Activated T-cell treated with anti-CD3 and anti-CD28 coated beads, Interleukin-2, amount 50 U/mL, for 72 hours (primary cell): ENCODE measurements around the gene SULT1E1. TPM values are rescaled to one million over a fixed set of nuclear protein-coding genes. Genes with fewer than 3 reads are reported as not detected.
"Not testable (repeated sequence)": the region's sequence is repeated elsewhere in the genome, so short reads cannot be mapped to it uniquely, and the experiment has no call there.

Experiments
- ATAC-seq, 2 donors: fragments of 150-1000 bp; cut with Tn5 transposase; replicated peaks in 1 of 2; 2 replicates each; pipeline ENCODE4 v1.10.0; 2021; ENCODE audit warnings: moderate library complexity in 2 of 2, mild to moderate bottlenecking in 1 of 2
- DNase-seq, 2 donors: peaks; one replicate each; pipeline ENCODE4 v3.0.0; 2021 to 2022; ENCODE audit warnings: mixed read lengths in 1 of 2
- H3K27ac Mint-ChIP-seq: one replicate; pipeline ENCODE4 v1.8.0; 2022; ENCODE audit warnings: mild to moderate bottlenecking, moderate library complexity, mixed read lengths
- H3K27me3 Mint-ChIP-seq: one replicate; pipeline ENCODE4 v1.8.0; 2022; ENCODE audit warnings: low read depth, mixed read lengths
- H3K36me3 Mint-ChIP-seq, 2 donors: one replicate each; pipeline ENCODE4 v1.8.0; 2022; ENCODE audit warnings: mixed read lengths in 2 of 2, mild to moderate bottlenecking in 1 of 2; ENCODE audit not compliant: insufficient read depth in 2 of 2
- H3K4me1 Mint-ChIP-seq: one replicate; pipeline ENCODE4 v1.8.0; 2022; ENCODE audit warnings: low read depth, mixed read lengths
- H3K4me3 Mint-ChIP-seq, 2 donors: one replicate each; pipeline ENCODE4 v1.8.0; 2022; ENCODE audit warnings: mild to moderate bottlenecking in 2 of 2, mixed read lengths in 2 of 2, moderate library complexity in 2 of 2
- H3K9me3 Mint-ChIP-seq, 2 donors: one replicate each; pipeline ENCODE4 v1.8.0; 2022; ENCODE audit warnings: mixed read lengths in 2 of 2
- total RNA-seq, 2 donors: library from RNA; stranded (reverse); gene quantifications; one replicate each; pipeline ENCODE4 v1.2.3, GENCODE V29; 2022

The SULT1E1 gene
- total RNA-seq, 2 donors from 2014 or later, result not detected

GRCh38 chr4:69832326-69833030 is 27.5 kb downstream of the SULT1E1 start:
- Mint-ChIP-seq H3K4me1 (peaks cover 18% of the 10 kb centered on the region), H3K4me3 (no peak overlapping the region), H3K9me3 (no peaks in the 10 kb centered on the region), H3K27ac (no peak overlapping the region), H3K36me3 (no peaks in the 10 kb centered on the region), H3K27me3 (no peaks in the 10 kb centered on the region)
- no peak for DNase-seq
- no peak for ATAC-seq

DNA sequence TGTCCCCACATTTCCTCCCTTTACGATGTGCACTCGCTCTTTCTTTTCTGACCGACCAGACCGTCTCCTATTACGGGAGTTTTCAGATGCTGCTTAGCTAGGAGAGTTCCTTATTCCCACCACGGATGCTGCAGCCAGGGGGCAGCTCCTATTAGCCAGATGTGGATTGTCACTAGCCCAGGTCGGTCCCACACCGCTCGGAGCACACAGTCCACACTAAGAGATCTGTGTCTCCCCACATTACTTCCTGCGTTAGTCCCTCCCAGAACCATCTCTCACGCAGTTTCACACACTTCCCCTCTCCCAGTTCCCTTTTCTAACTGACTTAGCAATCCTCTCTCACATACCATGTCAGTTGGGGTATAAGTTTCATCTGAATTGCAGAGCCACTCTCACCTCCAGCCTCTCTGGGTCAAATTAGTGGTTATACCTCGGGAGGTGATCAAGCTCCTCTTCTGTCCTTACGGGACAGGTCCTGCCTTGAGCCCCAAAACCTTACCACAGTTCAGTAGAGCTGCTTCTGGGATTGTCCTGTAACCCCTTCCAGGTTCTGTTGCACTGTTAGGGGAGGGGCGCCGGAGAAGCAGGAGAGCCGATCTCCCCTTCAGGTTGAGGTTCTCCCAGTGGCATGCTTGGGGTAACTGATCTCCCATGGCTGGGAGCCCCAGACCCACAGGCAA is 28.2 kb downstream of the SULT1E1 start:
- peaks cover 18% of the 10 kb centered on the region for H3K4me1 Mint-ChIP-seq
- no peaks in the 10 kb centered on the region for H3K9me3 Mint-ChIP-seq
- peak overlapping the region; percentile 82 to 84 for H3K4me3 Mint-ChIP-seq
- no peak for DNase-seq
- H3K27ac Mint-ChIP-seq, result no peak overlapping the region
- ATAC-seq, result peak; percentile 39 to 56
- no peaks in the 10 kb centered on the region for H3K27me3 Mint-ChIP-seq
- H3K36me3 Mint-ChIP-seq, result no peaks in the 10 kb centered on the region

GRCh38 chr4:69831270-69831627 is 28.7 kb downstream of the SULT1E1 start:
- no peaks in the 10 kb centered on the region for H3K36me3 Mint-ChIP-seq
- no peaks in the 10 kb centered on the region for H3K27me3 Mint-ChIP-seq
- no peak for DNase-seq
- H3K4me1 Mint-ChIP-seq, result peaks cover 18% of the 10 kb centered on the region
- no peak for ATAC-seq
- H3K27ac Mint-ChIP-seq, result no peak overlapping the region
- H3K9me3 Mint-ChIP-seq, result no peaks in the 10 kb centered on the region
- H3K4me3 Mint-ChIP-seq, result peak overlapping the region; percentile 82 to 84

GRCh38 chr4:69830560-69831269 is 29.2 kb downstream of the SULT1E1 start:
- DNase-seq (no peak), ATAC-seq (peak in 1 of 2 donors; percentile 26)
- no peaks in the 10 kb centered on the region for H3K27me3 Mint-ChIP-seq

DNA sequence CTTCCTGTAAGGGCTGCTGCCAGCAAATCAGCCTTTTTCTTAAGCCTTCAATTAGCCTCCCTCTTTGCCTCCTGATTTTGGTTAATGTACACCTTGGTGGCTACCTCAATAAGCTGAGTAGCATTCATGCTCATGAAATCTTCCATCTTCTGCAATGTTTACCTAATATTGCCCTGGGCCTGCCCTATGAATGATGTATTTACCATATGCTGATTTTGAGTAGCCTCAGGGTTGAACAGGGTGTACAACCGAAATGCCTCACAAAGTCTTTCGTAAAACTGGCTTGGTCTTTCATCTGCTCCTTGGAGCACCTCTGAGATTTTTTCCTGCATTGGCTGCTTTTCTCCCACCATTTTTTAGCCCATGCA is 29.8 kb downstream of the SULT1E1 start:
- Mint-ChIP-seq H3K9me3 (no peaks in the 10 kb centered on the region), H3K36me3 (no peaks in the 10 kb centered on the region), H3K27me3 (no peaks in the 10 kb centered on the region), H3K27ac (no peak overlapping the region), H3K4me1 (peaks cover 18% of the 10 kb centered on the region), H3K4me3 (no peak overlapping the region)
- no peak for ATAC-seq
- DNase-seq, result no peak

More at GRCh38 chr4:69830560-69831269, 29.2 kb downstream of the SULT1E1 start:
- Mint-ChIP-seq H3K9me3 (no peaks in the 10 kb centered on the region), H3K4me3 (no peak overlapping the region), H3K27ac (no peak overlapping the region), H3K4me1 (peaks cover 18% of the 10 kb centered on the region), H3K36me3 (no peaks in the 10 kb centered on the region)

DNA sequence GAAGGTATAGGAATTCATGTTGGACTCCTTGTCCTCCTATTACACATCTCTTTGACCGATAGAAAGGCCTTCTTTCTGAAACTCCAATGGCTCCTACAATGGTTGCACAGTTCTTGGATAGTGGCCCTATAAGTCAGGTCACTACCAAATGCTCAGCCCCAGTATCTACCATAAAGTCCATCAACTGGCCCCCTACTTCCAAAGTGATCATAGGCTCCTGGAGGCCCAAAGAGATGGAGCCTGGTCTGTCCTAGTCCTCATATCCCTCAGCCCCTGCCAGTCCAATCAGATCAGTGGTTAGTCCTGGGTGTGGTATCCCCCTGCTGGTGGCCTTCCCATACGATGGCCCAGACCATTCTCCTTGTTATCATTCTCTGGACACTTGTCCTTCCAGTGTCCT is 30.3 kb downstream of the SULT1E1 start:
- no peaks in the 10 kb centered on the region for H3K36me3 Mint-ChIP-seq
- DNase-seq (no peak), ATAC-seq (no peak)
- peaks cover 18% of the 10 kb centered on the region for H3K4me1 Mint-ChIP-seq
- no peaks in the 10 kb centered on the region for H3K9me3 Mint-ChIP-seq
- H3K27ac Mint-ChIP-seq, result no peak overlapping the region
- H3K4me3 Mint-ChIP-seq, result no peak overlapping the region
- H3K27me3 Mint-ChIP-seq, result no peaks in the 10 kb centered on the region

- Mint-ChIP-seq H3K27me3 (no peaks in the 10 kb centered on the region), H3K36me3 (no peaks in the 10 kb centered on the region), H3K9me3 (no peaks in the 10 kb centered on the region), H3K27ac (no peak overlapping the region), H3K4me1 (peaks cover 18% of the 10 kb centered on the region), H3K4me3 (no peak overlapping the region)
- ATAC-seq (no peak), DNase-seq (no peak)
Observed at GRCh38 chr4:69828828-69829227, 31.1 kb downstream of the SULT1E1 start.

- not testable (repeated sequence) for H3K27me3 Mint-ChIP-seq, H3K4me3 Mint-ChIP-seq, H3K27ac Mint-ChIP-seq, H3K4me1 Mint-ChIP-seq, ATAC-seq, H3K36me3 Mint-ChIP-seq, H3K9me3 Mint-ChIP-seq, DNase-seq
Observed at GRCh38 chr4:69825056-69825455, 34.9 kb downstream of the SULT1E1 start.

- no peaks in the 10 kb centered on the region for H3K27me3 Mint-ChIP-seq
- H3K36me3 Mint-ChIP-seq, result no peaks in the 10 kb centered on the region
- DNase-seq (peak; percentile 36 to 49), ATAC-seq (peak; percentile 78 to 86)
- peak overlapping the region; percentile 35 for H3K27ac Mint-ChIP-seq
- H3K4me1 Mint-ChIP-seq, result peaks cover 8% of the 10 kb centered on the region
- H3K4me3 Mint-ChIP-seq, result no peak overlapping the region
- peaks cover 0 to 3% of the 10 kb centered on the region in 2 donors for H3K9me3 Mint-ChIP-seq
Observed at GRCh38 chr4:69823481-69824186, 36.3 kb downstream of the SULT1E1 start.

- Mint-ChIP-seq H3K4me1 (peaks cover 8% of the 10 kb centered on the region), H3K36me3 (no peaks in the 10 kb centered on the region), H3K27me3 (no peaks in the 10 kb centered on the region), H3K9me3 (peaks cover 0 to 3% of the 10 kb centered on the region in 2 donors), H3K27ac (no peak overlapping the region), H3K4me3 (no peak overlapping the region)
- ATAC-seq, result no peak
- no peak for DNase-seq
Observed at GRCh38 chr4:69823048-69823447, 36.9 kb downstream of the SULT1E1 start.

DNA sequence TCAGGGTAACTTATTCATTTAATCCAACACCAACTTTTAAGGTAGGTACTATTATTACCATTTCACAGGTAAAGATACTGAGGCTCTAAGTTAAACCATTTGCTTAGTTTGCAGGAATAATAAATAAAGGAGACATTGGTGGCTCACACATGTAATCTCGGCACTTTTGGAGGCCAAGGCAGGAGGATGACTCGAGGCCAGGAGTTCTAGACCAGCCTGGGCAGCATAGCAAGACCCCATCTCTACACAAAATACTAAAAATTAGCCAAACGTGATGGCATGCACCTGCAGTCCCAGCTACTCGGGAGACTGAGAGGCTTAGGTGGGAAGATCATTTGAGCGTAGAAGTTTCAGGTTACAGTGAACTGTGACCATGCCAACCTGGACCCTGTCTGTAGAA is 37.7 kb downstream of the SULT1E1 start:
- H3K36me3 Mint-ChIP-seq, result no peaks in the 10 kb centered on the region

DNA sequence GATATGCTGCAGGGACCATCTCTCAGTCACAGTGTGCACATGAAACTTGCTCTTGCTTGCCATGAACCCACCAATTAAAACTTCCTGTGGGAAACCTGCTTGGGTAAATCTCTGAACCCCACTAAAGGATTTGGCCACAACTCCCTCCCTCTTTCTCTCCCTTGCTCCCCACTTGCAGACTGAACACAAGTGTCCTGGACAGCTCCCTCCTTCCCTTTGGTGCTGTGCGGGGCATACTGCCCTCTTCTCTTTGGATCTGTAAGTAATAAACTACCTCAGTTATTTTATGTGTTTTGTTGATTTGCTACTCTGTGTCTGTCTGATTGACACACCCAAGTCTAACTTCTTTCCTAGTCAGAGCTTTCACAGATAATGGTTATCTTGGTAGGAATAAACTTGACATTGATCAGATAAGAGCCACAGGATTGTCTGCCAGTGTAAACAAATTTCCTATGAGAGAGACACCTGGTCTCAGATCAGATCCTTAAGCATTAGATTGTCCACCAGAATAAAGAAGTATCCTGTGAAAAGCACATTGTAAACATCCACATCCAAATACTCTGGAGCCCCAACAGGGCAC is 41.8 kb downstream of the SULT1E1 start:
- Mint-ChIP-seq H3K9me3 (peaks cover 0 to 3% of the 10 kb centered on the region in 2 donors), H3K4me3 (no peak overlapping the region), H3K4me1 (peaks cover 1% of the 10 kb centered on the region), H3K27ac (no peak overlapping the region), H3K27me3 (no peaks in the 10 kb centered on the region), H3K36me3 (no peaks in the 10 kb centered on the region)
- ATAC-seq (no peak), DNase-seq (no peak)

More for the DNA sequence above, 37.7 kb downstream of the SULT1E1 start:
- DNase-seq, result no peak
- no peak for ATAC-seq
- Mint-ChIP-seq H3K4me1 (peaks cover 8% of the 10 kb centered on the region), H3K4me3 (no peak overlapping the region), H3K9me3 (peaks cover 0 to 3% of the 10 kb centered on the region in 2 donors), H3K27ac (no peak overlapping the region), H3K27me3 (no peaks in the 10 kb centered on the region)
